Hepatocyte (in vitro differentiated cells): Measurements from ENCODE around the gene ZNF284. TPM values are rescaled to one million over a fixed set of nuclear protein-coding genes. Genes with fewer than 3 reads are reported as not detected.

Experiments used
- DNase-seq: peaks from one replicate; pipeline ENCODE4 v3.0.0-alpha.2; 2016; ENCODE audit warnings: low spot score
- H2AFZ ChIP-seq: fragments of 200-600 bp; sonication (generic); 2 replicates; pipeline ENCODE4 v1.6.0; 2016; ENCODE audit warnings: antibody characterized with exemption, mild to moderate bottlenecking
- H3K27ac ChIP-seq: fragments of 200-600 bp; sonication (generic); 2 replicates; pipeline ENCODE4 v1.5.1; 2016; ENCODE audit warnings: mild to moderate bottlenecking
- H3K27me3 ChIP-seq: fragments of 200-600 bp; sonication (generic); 2 replicates; pipeline ENCODE4 v1.6.1; 2016
- H3K36me3 ChIP-seq: fragments of 200-600 bp; sonication (generic); replicated peaks from 2 replicates; pipeline ENCODE4 v1.5.1; 2016; ENCODE audit warnings: low read depth; ENCODE audit not compliant: insufficient read depth
- H3K4me1 ChIP-seq: fragments of 200-600 bp; sonication (generic); 2 replicates; pipeline ENCODE4 v1.5.1; 2016; ENCODE audit warnings: mild to moderate bottlenecking, moderate library complexity; ENCODE audit not compliant: insufficient read depth
- H3K4me2 ChIP-seq: fragments of 200-600 bp; sonication (generic); 2 replicates; pipeline ENCODE4 v1.6.0; 2016
- H3K4me3 ChIP-seq: fragments of 200-600 bp; sonication (generic); 2 replicates; pipeline ENCODE4 v1.5.1; 2016; ENCODE audit warnings: mild to moderate bottlenecking
- H3K79me2 ChIP-seq: fragments of 200-600 bp; sonication (generic); 2 replicates; pipeline ENCODE4 v1.6.0; 2017; ENCODE audit warnings: mild to moderate bottlenecking
- H3K9me2 ChIP-seq: fragments of 200-600 bp; sonication (generic); replicated peaks from 2 replicates; pipeline ENCODE4 v1.6.0; 2017; ENCODE audit warnings: mild to moderate bottlenecking; ENCODE audit not compliant: insufficient read depth
- H3K9me3 ChIP-seq: fragments of 200-600 bp; sonication (generic); 2 replicates; pipeline ENCODE4 v1.5.1; 2016; ENCODE audit warnings: low read depth, mild to moderate bottlenecking
- H4K20me1 ChIP-seq: fragments of 200-600 bp; sonication (generic); 2 replicates; pipeline ENCODE4 v1.6.0; 2016; ENCODE audit warnings: mild to moderate bottlenecking; ENCODE audit not compliant: insufficient read depth, poor library complexity, severe bottlenecking
- EZH2 ChIP-seq: fragments of 200-600 bp; sonication (generic); IDR thresholded peaks from 2 replicates; pipeline ENCODE4 v1.6.1; 2016; ENCODE audit warnings: antibody characterized with exemption, mild to moderate bottlenecking, borderline replicate concordance
- EZH2phosphoT487 ChIP-seq: fragments of 200-600 bp; sonication (generic); IDR thresholded peaks from one replicate; pipeline ENCODE4 v1.6.1; 2018; ENCODE audit warnings: antibody characterized with exemption, mild to moderate bottlenecking, low read depth, moderate library complexity; ENCODE audit not compliant: unreplicated experiment, severe bottlenecking
- WGBS: methylation state at CpG from one replicate; pipeline ENCODE4 v1.1.6; 2016; ENCODE audit warnings: low lambda C conversion rate; ENCODE audit errors: missing lambda C conversion rate; 5-methylcytosine and 5-hydroxymethylcytosine counted together
- polyA plus RNA-seq: library from polyadenylated mRNA; unstranded; fragments of >200 nt; fragmentation: Nextera tagmentation; extraction: Ambion mirVana; gene quantifications from 2 replicates; pipeline ENCODE4 v1.2.1, GENCODE V29; 2016
- total RNA-seq: library from RNA; depleted of rRNA; stranded (reverse); fragments of >200 nt; gene quantifications from 2 replicates; pipeline ENCODE4 v1.2.3, GENCODE V29; 2014
- TF ChIP-seq, protein P1 (sequence below): fragments of 200-600 bp; sonication (generic); IDR thresholded peaks from 2 replicates; pipeline ENCODE4 v1.5.1; 2016; ENCODE audit warnings: antibody characterized with exemption, mild to moderate bottlenecking; ENCODE audit not compliant: poor library complexity

ZNF284 gene
- total RNA-seq = 2.6 and 2.9 TPM in 2 replicates
- 0.87 and 1.4 TPM in 2 replicates for polyA plus RNA-seq

DNA sequence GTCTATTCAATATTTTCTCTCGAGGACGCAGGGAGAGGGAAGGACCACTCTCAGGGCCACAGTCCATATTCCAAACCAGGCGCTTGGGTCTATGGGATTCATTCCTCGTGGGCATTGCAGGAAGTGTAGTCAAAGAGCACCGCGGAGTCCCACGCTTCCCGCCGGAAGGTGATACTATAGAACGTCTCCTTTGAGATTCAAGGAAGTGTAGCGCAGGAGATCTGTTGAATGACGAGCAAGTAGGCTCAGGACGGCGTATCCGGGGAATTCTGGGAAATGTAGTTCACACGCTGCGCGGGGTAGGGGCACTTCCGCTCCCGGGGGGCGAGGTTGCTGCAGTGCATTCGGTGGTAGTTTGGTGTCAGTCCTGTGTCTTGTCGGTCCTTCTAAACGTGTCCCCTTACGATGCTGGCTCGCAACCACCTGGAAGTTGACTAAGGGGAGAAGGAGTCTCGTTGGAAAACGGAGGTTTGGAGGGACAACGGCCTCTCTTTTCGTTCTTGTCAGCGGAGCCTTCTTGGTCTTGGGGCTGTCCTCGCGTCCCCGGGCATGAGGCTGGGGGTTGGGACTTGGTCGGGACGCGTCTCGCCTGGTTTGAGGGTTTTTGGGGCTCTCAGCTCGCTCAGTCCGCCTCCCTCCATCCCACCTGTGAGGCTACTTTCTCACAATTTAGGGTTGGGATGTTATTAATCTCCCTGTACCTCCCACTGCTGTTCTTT lies at the start of gene ZNF284:
TSS of gene ZNF284 (plus strand) at position 336 of the 719 bp plus-strand sequence. CDS start 4,231 bp downstream, outside the sequence.
- Histone ChIP-seq H3K36me3 (peaks cover 2% of the 10 kb centered on the region), H3K9me3 (no peaks in the 10 kb centered on the region), H3K4me2 (peak within 1 kb of the TSS; percentile 74), H3K4me3 (peak within 1 kb of the TSS; percentile 55), H3K79me2 (peaks cover 25% of the 10 kb centered on the region), H3K4me1 (peaks cover 5% of the 10 kb centered on the region), H3K27ac (peak within 1 kb of the TSS; percentile 85), H2AFZ (peak within 1 kb of the TSS; percentile 73), H3K27me3 (no peaks in the 10 kb centered on the region), H3K9me2 (no peaks in the 10 kb centered on the region), H4K20me1 (no peaks in the 10 kb centered on the region)
- peak; percentile 93 for DNase-seq
- TF ChIP-seq, protein P1, sequence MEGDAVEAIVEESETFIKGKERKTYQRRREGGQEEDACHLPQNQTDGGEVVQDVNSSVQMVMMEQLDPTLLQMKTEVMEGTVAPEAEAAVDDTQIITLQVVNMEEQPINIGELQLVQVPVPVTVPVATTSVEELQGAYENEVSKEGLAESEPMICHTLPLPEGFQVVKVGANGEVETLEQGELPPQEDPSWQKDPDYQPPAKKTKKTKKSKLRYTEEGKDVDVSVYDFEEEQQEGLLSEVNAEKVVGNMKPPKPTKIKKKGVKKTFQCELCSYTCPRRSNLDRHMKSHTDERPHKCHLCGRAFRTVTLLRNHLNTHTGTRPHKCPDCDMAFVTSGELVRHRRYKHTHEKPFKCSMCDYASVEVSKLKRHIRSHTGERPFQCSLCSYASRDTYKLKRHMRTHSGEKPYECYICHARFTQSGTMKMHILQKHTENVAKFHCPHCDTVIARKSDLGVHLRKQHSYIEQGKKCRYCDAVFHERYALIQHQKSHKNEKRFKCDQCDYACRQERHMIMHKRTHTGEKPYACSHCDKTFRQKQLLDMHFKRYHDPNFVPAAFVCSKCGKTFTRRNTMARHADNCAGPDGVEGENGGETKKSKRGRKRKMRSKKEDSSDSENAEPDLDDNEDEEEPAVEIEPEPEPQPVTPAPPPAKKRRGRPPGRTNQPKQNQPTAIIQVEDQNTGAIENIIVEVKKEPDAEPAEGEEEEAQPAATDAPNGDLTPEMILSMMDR = no peak
- TF ChIP-seq EZH2phosphoT487 (no peak), EZH2 (no peak)
- 2% methylated on average over 40 of the region's 40 CpGs for WGBS

DNA sequence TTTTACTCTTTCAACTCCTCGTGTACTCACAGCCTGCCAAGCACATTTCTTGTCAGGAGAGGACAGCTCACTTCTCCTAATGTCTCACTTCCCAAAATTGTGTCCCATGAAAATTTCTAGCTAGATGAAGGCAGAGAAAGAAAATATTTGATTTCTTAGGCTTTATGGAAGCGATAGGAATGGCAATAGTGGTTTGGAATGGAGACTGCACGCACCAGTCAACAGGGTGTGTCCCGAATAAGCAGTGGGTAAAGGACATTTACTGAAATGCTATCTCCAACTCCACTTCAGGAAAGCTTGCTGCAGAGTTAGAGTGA lies 47.1 kb upstream of the ZNF284 start:
- Histone ChIP-seq H3K27ac (peak overlapping the region; percentile 66), H3K27me3 (no peaks in the 10 kb centered on the region), H3K36me3 (no peaks in the 10 kb centered on the region), H4K20me1 (no peaks in the 10 kb centered on the region), H3K4me3 (peak overlapping the region; percentile 25), H3K9me3 (peaks cover 2% of the 10 kb centered on the region), H3K9me2 (no peaks in the 10 kb centered on the region), H2AFZ (peak overlapping the region; percentile 97), H3K4me2 (peak overlapping the region; percentile 98), H3K4me1 (peaks cover 7% of the 10 kb centered on the region), H3K79me2 (peaks cover 10% of the 10 kb centered on the region)
- no peak for DNase-seq
- TF ChIP-seq EZH2phosphoT487 = no peak
- TF ChIP-seq, protein P1 = no peak
- 45% methylated on average over 4 of the region's 4 CpGs for WGBS

DNA sequence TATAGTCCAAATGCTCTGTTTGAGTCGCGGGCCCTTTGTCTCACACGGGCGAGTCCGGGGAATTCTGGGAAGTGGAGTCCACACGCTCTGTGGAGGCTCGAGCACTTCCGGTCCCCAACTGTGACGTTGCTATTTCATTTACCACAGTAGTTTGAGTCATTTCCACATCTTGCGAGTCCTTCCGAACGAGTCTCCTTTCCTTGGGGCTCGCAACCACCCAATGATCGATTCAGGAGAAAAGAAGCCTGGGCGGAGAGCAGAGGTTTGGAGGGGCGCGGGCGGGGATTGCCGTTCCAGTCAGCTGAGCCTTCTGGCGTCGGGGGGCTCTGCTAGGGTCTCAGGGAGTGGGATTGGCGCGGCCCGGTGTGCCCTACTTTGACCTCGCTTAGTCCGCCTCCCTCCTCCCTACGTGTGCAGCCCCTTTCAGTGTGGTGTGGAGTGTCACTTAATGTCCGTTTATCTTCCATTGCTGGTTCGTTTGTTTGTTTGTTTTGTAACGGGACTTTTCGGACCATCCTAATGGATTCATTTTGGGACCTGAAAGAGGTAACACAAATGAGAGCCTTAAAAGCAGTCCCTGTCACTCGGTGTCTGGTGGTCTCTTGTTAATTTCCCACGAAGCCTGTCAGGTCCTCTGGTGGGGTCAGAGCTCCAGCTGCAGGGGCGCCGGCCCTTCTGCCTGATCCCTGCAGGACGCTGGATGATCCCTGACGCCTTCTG lies 46.6 kb upstream of the ZNF284 start, which contains the start of gene ZNF222:
TSS of gene ZNF222 (plus strand) at position 163 of the 720 bp plus-strand sequence. CDS start at position 221, 58 bp downstream.
- Histone ChIP-seq H3K9me2 (no peaks in the 10 kb centered on the region), H3K27ac (peak within 1 kb of the TSS; percentile 79), H2AFZ (peak within 1 kb of the TSS; percentile 97), H3K9me3 (peaks cover 7% of the 10 kb centered on the region), H3K4me3 (peak within 1 kb of the TSS; percentile 90), H3K79me2 (peaks cover 10% of the 10 kb centered on the region), H3K36me3 (no peaks in the 10 kb centered on the region), H3K4me2 (peak within 1 kb of the TSS; percentile 98), H3K27me3 (no peaks in the 10 kb centered on the region), H4K20me1 (no peaks in the 10 kb centered on the region), H3K4me1 (peaks cover 7% of the 10 kb centered on the region)
- TF ChIP-seq EZH2phosphoT487 (no peak), EZH2 (no peak)
- TF ChIP-seq, protein P1 = no peak
- peak; percentile 89 for DNase-seq
- WGBS = 2% methylated on average over 37 of the region's 37 CpGs
